ENCODE data around the gene PAPPA2.
"Not testable (repeated sequence)": the region's sequence is repeated elsewhere in the genome, so short reads cannot be mapped to it uniquely, and the experiment has no call there.

Gene PAPPA2

DNA sequence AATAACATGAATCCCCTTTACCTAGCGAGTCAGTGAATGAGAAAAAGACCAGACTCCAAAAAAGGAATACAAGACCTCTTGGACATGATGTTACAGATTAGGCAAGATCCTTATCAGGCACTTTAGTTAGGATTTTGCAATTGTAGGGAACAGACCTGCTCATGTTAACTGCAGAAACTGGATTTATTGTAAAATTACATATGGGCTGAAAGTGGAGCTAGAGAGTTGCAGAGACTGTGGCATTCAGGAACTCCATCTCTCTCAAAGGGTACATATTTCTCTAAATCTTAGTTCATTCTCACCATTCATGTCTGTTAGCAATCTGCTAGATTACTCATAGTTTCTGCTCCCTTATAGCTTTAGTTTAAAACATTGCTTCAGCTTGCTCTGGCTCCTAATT, 142.2 kb downstream of the PAPPA2 start:
- FAIRE-seq = no peak

DNA sequence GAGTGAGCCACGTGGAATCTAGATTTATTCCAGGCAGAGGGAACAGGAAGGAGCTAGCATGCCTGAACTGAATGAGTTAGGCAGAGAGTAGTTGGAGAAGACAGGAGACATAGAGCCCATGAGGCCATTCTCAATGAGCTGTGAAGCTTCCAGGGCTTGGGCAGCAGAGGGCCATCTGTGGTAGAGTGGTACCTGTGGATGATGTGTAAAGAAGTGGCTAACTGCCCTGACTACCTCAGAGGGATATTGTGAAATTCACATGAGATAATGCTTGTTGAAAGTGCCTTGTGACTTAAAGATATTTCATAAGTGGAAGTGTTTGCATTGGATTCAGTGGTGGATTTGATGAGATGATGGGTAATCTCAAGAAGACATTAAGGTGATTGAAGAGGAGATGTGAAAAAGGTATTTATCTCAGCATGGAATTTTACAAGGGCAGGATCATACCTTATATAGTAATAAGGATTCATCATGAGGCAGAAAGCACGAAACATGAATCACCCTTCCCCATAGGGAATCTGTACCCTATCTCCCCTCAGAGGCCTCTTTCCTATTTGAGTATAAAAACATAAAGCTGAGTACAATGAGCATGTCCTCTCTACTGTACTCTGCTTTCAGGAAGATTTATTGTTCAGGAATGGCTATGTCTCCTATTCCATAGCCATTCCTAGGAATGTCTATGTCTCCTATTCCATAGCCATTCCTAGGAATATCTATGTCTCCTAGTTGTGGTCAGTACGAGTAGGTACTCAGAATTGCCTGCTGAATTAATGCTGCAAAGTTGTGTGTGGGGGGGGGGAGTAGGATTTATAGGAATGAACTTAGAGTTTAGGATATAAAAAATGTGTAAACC, 146.8 kb downstream of the PAPPA2 start:
- FAIRE-seq = no peak

DNA sequence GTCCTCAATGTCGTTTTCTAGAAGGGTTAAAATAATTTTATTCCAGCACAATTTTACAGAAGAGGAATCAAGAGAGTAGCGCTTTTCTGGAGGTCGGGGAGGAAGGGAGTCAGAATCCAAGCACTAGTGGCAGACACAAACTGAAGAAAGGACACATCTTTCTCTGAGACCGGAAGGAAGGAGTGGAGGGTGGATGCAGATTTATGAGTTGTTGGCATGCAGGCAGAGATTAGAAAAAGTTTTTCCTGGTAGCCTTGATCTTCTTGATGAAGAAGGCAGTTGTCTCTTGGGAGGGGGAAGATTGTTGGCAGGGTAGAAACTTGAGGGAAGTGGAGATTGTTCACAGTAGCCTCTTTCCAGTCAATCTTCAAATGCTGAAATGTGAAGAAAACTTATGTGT, 149.8 kb downstream of the PAPPA2 start:
- no peak for FAIRE-seq

DNA sequence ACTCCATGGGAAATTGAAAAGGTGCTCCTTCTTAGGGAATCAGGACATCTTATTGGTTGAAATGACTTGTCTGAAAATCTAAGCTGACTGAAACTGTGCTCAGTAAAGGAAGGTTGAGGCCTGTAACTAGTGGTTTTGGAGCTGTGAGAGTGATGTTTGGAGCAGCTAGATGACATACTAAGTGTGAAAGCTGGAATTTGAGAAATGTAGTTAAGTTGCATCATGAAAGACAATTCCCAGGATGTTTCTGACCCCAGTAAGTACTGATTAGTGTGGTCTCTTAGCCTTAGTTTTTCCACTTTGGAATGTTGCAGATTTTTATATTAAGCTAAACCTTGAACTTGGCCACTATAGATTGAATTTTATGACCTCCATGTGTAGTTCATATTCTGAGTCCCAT, 154.9 kb downstream of the PAPPA2 start:
- no peak for FAIRE-seq

DNA sequence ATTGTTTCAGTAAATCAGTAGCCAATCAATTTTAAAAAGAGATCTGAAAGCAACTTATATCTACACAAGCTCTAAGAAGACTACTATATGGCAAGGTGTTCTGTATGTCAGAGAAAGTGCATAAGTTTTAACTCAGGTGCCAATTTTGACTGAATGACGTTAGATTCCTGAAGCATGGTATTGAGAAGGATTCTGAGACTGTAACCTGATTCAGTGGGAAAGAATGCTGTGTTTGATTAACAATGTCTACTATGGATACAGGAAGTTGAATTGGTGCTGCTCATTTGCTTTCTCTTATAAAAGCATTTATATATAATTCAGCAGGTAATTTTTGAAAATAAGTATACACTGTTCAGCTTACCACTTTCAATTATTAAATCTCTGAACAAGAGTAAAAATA, 156.3 kb downstream of the PAPPA2 start:
- no peak for FAIRE-seq

DNA sequence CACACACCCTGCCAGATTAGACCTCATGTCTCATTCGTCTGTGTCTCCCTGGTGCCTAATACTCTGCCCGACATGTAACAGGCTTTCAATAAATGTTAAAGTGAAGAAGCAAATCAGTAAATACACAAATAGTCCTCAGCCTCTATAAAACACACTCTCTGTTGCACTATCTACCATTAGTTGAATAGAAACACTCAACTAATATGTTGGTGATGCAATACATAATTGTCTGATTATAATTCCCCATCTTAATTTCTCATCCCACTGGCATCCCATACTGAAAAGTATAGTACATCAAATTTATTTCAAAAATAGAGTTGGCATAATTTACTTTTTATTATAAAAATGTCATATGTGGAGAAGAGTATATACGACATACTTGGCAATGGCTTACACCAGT, 162.4 kb downstream of the PAPPA2 start:
- FAIRE-seq = no peak

DNA sequence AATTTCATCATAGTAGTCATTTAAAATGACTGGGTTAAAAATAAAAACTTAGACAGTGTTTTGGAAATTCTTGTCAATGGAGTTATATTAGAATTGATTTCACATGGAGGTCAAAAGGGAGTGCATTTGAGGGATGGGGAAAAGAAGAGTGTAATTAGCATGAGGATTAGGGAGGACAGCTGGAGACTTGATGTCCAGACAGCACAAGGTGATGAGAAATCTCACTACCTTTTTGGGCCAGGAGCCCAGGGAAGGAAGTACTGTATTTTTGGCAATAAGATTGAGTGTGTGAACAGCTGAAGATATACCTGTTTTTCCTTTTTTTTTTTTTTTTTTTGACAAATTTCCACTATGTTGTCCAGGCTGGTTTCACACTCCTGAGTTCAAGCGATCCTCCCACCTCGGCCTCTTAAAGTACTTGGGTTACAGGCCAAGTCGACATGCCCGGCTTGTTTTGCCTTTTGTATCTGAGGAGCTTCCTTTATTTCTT, 163.6 kb downstream of the PAPPA2 start:
- FAIRE-seq = no peak

DNA sequence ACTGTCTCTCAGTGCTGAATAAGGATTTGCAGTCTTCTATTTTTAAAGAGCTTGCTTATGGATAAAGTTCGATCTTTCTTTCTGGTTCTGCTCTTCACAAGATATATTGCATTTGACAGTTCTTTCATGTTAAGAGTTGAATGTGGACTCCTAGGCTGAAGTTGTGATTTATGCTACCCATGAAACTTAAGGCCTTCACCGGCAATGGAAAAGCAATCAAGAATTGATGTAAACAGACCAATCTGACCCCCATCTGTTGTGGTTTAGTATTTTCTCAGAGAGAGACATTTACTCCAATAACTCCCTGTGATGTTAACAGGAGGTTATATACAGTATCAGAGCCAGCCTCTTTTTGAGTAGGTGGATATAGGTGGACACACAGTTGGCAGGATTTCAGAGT, 165.8 kb downstream of the PAPPA2 start:
- FAIRE-seq = no peak

DNA sequence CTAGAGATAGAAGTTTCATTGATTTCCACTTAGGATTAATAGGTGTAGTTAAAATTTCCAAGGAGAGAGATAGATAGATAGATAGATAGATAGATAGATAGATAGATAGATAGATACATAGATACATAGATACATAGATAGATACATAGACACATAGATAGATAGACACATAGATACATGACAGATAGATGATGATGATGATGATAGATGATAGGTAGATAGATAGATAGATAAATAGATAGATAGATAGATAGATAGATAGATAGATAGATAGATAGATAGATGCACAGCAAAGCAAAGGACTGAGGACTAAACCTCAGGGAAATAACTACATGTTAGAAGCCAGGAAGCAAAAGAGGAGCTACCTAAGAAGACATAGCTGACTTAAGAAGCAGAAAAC, 171.8 kb downstream of the PAPPA2 start:
- not testable (repeated sequence) for FAIRE-seq

DNA sequence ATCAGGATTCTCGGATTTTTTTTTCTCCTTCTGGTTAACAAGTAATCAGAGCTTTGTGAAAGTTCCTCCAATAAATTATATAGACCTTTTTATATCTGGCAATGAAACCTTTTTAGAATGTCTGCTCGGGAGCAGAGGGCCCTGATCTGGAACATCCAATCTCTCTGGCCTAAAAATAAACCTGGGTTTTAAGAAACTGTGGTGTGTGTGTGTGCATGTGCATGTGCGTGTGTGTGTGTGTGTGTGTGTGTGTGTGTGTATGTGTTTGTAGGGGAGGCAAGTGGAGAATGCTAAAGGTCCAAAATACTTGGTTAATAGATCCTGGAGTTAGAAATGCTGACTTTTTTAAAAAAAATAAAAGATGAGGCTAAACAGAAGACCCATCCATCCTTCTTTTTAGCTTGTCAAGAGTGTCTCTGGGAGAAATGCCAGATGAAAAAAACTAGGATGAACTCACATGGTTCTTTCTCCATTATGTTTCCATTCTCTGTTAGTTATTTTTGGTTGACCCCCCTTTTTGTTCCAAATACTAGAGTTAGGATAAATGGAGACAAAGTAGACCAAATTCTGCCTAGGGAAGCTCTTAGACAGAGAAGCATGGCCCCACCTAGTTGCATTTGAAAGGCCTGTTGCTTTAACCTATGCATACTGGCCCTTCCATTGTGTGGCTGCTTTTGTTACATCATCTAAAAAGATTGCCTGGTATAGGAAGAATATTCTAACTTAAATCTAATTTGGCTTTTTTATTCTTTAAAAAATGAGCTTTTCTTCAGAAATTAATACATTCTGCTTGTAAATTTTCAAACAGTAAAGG, 175.9 kb downstream of the PAPPA2 start:
- FAIRE-seq = no peak

DNA sequence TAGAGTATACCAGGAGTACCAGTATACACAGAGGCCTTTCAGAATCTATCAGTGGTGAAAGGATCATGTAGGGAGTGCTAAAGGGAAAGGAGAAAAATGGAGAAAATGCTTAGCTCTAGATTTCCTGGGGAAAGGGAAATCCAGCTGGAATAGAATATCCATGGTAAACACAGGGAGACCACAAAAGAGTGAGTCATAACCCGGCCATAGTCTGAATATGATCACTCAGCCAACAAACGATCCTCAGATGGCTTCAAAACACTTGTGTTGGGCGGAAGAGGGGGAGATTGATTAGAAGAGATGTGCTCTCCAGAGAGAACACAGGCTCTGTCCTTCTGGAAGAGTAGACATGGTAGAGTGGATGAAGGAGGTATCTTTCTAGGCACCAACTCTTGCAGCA, 180.6 kb downstream of the PAPPA2 start:
- FAIRE-seq = no peak

DNA sequence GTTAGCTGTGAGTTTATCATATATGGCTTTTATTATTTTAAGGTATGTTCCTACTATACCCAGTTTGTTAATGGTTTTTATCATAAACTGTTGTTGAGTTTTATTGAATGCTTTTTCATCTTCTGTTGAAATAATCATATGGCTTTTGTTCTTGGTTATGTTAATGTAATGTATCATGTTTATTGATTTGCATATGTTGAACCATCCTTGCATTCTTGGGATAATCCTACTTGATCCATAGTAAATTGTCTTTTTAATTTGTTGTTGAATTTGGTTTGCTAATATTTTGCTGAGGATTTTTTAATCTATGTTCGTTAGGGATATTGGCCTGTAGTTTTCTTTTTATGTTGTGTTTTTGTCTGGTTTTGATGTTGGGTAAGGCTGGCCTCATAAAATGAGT, 185.6 kb downstream of the PAPPA2 start:
- FAIRE-seq = no peak

DNA sequence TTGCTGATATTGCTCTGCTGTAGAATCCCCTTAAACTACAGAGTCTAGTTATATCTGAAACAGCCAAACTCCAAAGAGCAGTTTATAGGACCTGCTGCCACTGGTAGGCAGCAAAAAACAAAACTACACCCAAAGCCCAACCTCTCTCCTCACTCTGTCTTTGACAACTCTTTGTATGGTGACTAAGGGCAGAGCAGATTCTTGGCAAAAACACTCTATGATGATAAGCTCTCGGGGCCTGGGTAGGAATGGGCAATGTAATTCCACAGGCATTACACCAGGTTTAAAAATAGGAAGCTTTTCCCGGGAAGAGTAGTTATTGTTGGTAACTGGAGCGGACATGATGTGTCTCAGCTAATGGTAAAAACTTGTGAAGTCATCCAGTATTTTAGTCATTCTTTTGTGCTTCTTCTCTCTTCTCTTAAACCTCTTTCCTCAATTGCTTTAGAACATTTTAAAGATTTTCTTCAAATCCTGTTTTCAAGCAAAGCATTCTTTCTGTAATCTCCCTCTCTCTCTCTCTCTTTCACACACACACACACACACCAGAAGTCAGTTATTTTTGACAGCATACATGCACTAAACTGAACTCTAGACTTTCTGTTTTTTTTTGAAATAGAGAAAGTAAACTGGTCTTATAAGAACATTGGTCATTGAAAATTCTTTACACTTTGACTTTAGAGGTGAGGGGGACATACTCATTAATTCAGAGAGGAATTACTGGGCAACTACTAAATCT, 193.5 kb downstream of the PAPPA2 start:
- no peak for FAIRE-seq

DNA sequence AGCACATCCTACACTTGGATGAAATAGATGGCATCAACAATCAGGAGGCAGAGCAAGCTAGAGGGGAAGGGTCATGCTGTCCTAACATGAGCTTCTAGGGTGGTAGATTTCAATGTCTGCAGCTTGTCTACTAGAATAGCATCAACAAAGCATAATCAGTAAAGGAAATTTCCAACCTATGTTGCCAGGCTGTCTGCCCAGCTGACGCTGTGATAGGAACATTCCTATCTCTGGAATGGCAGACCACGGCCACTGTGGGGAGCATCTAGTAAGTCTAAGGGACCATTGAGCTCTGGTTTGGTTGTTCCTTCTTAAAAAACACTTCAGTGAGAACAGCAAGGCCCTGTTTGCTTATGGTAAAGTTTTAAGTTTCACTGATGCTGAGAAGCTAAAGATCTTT, 206.8 kb downstream of the PAPPA2 start:
- no peak for FAIRE-seq

DNA sequence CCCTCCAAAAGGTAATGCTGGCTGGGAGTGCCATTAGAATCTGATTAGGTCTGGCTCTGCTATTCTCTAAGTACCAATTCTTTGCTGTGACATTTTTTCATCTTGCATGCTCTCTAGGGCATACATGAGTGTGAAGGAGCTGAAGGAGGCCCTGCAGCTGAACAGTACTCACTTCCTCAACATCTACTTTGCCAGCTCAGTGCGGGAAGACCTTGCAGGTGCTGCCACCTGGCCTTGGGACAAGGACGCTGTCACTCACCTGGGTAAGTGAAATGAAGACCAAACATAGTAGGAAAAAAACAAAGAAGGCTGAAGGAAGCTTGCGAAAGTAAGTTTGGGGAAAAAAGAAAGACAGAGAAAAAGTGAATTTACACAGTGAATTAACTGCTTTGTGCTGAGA, 207.9 kb downstream of the PAPPA2 start:
- FAIRE-seq = no peak

DNA sequence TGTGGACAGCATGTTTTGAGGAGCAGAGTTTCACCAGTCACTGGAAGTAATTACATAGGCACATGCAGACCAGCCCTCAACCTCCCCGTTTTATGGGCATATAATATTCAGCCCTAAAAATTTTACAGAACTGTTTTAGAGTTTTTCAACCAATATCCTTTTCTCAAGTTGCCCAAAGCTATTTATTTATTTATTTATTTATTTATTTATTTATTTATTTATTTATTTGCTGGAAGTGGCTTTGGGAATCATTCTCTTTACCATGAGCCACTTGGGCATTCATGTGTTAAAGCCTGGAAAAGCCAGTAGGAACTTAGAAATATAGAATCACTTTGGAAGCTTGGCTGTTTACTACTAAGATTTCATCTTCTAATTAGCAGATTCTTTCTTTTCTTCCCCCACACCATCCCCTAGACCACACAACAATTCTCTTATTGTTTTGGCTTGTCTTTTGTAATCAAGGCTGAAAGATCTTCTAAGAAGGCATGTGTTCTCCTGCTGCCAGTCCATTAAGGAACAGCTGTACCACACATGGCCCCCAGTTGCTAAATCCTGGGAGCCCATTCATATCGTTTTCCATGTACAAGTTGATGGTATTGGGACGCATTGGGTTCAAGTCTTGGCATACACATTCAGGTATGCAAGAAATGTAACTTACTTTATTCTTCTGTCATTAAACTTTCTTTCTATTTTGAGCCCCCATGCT, 220.0 kb downstream of the PAPPA2 start:
- FAIRE-seq = no peak

DNA sequence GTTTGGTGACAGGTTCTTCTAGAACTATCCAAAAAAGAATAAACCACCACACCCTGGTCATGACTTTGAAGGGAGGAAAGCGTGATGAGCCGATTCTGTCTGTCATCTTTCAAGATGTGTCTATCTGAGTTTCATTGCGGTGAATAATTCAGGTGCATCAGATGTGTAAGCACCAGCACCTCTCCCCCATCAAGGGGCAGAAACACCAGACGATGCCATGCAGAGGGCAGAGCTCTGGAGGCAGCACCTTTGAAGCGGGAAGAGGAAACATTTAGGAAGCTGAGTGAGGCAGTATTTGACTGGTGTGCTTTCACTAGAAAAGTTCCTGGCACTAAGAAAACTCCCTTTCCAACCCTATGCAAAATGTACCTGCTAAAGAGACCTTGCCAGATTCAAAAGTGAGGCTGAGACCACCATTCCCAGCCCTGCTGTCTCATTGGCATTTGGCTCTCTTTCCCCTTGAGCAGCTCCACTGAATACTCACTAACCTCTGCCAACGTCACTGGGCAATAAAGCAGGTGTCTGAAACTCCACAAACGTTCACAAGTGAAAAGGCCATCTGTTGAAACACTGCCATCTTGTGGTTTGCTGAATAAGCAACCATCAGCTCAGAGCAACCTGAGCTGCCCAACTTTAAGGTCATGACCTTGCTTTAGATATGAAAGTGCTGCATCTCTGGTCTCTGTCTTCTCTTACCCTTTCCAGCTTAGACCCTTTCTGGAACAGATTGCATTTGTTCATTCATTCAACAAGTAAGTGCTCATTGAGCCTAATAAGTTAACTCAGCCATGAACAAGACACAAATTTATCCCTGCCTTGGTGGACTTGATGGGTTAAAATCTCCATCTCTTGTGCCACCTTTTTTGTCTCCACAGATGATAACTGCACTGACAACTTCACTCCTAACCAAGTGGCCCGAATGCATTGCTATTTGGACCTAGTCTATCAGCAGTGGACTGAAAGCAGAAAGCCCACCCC, 228.6 kb downstream of the PAPPA2 start:
- no peak for FAIRE-seq

DNA sequence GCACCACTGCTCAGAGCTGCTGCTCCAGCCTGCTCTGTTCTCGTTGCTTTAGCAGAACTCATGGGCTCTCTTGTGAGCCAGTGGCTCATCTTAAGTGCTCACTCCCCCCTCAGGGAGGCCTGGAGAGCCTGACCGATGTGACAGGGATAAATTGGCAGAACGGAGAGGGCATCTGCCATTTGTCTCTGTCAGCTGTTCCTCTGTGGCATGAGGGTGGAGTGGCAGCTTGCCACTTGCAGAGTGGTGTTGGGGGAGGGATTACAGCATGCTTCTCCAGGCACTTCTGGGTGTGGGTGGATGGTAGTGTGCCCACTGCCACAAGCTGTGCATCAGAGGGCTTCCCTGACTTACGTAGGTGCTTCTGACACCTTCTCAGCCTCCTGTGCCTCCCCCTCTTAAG, 229.5 kb downstream of the PAPPA2 start:
- no peak for FAIRE-seq

DNA sequence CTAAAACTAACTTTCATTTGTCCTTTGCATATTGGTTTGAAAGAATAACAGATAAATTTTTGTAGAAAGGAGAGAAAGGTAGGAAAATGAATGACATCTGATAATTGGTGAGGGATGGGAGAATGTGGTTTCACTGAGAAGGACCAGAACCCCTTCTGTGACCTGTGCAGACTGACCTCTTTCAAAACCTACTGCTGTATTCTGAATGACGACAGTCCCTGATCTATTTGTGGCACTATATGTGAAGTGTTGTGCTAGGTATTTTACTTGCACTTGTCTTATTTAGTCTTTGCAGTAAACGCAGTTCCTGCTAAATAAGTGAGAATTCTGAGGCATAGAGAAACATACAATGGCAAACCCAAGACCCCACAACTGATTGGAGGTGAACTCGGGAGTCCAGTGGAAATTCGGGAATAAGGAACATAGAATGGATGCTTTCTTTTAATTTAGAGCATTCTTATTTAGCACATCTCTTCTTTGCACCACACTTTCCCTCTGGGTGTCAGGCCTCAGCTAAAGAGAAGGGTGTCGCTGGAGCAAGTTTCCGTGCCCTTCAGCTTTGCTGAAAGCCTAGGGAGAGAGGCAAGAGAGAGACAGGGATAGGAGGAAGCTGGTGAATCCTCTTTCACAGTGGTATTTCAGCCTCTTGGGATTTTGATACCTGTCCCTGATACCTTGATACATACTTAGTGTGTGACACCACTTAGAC, 230.2 kb downstream of the PAPPA2 start:
- FAIRE-seq = no peak

DNA sequence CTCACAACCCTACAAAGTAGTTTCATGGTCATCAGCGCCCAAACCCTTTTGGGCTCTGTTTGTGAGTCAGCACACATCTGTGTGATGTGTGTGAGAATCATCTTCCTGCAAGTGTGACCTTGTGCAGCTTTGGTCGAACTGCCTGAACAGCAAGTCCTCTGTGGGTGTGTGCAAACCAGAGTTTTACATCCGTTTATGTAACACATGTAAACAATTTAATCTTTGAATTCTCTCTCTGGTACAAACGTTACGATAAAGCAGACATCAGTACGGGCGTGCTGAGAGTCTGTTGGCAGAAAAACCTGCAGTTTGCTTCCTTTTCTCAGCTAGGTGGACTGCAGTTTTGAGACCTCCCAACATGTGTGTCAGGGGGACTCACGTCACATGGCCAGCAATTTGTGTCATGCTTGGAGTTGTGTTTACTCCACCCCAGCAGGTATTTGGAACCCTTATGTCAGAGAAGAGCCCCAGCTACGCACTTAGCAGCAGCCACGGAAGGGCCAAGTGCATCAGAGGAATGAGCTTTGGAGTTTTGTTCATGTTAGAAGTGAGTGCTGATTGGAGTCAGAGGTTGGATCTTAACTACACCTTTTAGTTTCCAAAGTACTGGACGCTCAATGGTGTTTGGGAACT, 230.8 kb downstream of the PAPPA2 start:
- FAIRE-seq = no peak

Measured in G401.6 (cell line).